ENCODE data around the gene PPM1E. TPM values are rescaled to one million over a fixed set of nuclear protein-coding genes. Genes with fewer than 3 reads are reported as not detected.

The PPM1E gene
- total and polyA plus RNA-seq, 7 donors: 0.01 to 0.24 (median 0.10) TPM; not detected in 3

- peaks cover 0 to 2% (median 0%) of the 10 kb centered on the region in 3 donors for H3K27me3 ChIP-seq (ENCODE audit: insufficient read depth in 3 of 3, low read length in 2 of 3)
- H3K4me1 ChIP-seq: no peaks in the 10 kb centered on the region
- H3K27ac ChIP-seq: no peak overlapping the region
- no peak for TF ChIP-seq CTCF (IDR thresholded peaks at IDR 0.05)
- intact Hi-C loops (cut with DNase I): no loop called here
- DNase-seq (no peak), ATAC-seq (no peak)
- H3K9me3 ChIP-seq: no peaks in the 10 kb centered on the region
- no peak overlapping the region for H3K4me3 ChIP-seq
- 71 to 77% (median 73%) methylated on average over 4 of the region's 4 CpGs for WGBS, 3 donors
- H3K36me3 ChIP-seq (ENCODE audit: insufficient read depth in 1 of 2, low read depth in 1 of 2): no peaks in the 10 kb centered on the region
Measured at GRCh38 chr17:58818654-58819053, 63.0 kb downstream of the PPM1E start.

GRCh38 chr17:58822148-58823050 is 66.7 kb downstream of the PPM1E start:
- H3K27me3 ChIP-seq (ENCODE audit: insufficient read depth in 3 of 3, low read length in 2 of 3): peaks cover 0 to 2% (median 0%) of the 10 kb centered on the region in 3 donors
- no peaks in the 10 kb centered on the region for H3K9me3 ChIP-seq
- H3K27ac ChIP-seq: no peak overlapping the region
- H3K36me3 ChIP-seq (ENCODE audit: insufficient read depth in 1 of 2, low read depth in 1 of 2): no peaks in the 10 kb centered on the region
- 41 to 51% (median 45%) methylated on average over 6 of the region's 6 CpGs for WGBS, 3 donors
- H3K4me3 ChIP-seq: no peak overlapping the region
- intact Hi-C loops (cut with DNase I): no loop called here
- ATAC-seq: no peak
- H3K4me1 ChIP-seq: no peaks in the 10 kb centered on the region
- no peak for TF ChIP-seq CTCF (IDR thresholded peaks at IDR 0.05)
- no peak for DNase-seq

GRCh38 chr17:58823051-58823525 is 67.4 kb downstream of the PPM1E start:
- H3K36me3 ChIP-seq (ENCODE audit: insufficient read depth in 1 of 2, low read depth in 1 of 2): no peaks in the 10 kb centered on the region
- no peaks in the 10 kb centered on the region for H3K9me3 ChIP-seq
- H3K27ac ChIP-seq: no peak overlapping the region
- 51 to 72% (median 62%) methylated on average over 2 of the region's 2 CpGs for WGBS, 3 donors
- H3K27me3 ChIP-seq (ENCODE audit: insufficient read depth in 3 of 3, low read length in 2 of 3): peaks cover 0 to 2% (median 0%) of the 10 kb centered on the region in 3 donors
- TF ChIP-seq CTCF (IDR thresholded peaks at IDR 0.05): no peak
- intact Hi-C loops (cut with DNase I): no loop called here
- DNase-seq (no peak), ATAC-seq (no peak)
- H3K4me3 ChIP-seq: no peak overlapping the region
- no peaks in the 10 kb centered on the region for H3K4me1 ChIP-seq

- 90 to 93% (median 91%) methylated on average over 10 of the region's 10 CpGs for WGBS, 3 donors
- intact Hi-C loops (cut with DNase I): no loop called here
- ATAC-seq (no peak), DNase-seq (no peak)
- TF ChIP-seq CTCF (IDR thresholded peaks at IDR 0.05): no peak
- Histone ChIP-seq H3K4me1 (no peaks in the 10 kb centered on the region), H3K9me3 (peaks cover 4% of the 10 kb centered on the region), H3K27me3 (ENCODE audit: insufficient read depth in 3 of 3, low read length in 2 of 3) (no peaks in the 10 kb centered on the region), H3K4me3 (no peak overlapping the region), H3K27ac (no peak overlapping the region), H3K36me3 (ENCODE audit: insufficient read depth in 1 of 2, low read depth in 1 of 2) (no peaks in the 10 kb centered on the region)
Measured at GRCh38 chr17:58829172-58829637, 73.6 kb downstream of the PPM1E start.

Measured in psoas muscle (tissue), 8 donors.